K562 (cell line): Measurements from ENCODE around the gene HERC5. TPM values are rescaled to one million over a fixed set of nuclear protein-coding genes. Genes with fewer than 3 reads are reported as not detected.
A peak's percentile ranks its signal among the peaks of the same experiment; 100 is the strongest.

ENCODE experiments used
- ATAC-seq: fragments of 200-7000 bp; cut with Tn5 transposase; 3 replicates; pipeline ENCODE4 v1.9.1; 2020; ENCODE audit warnings: moderate library complexity
- BruUV-seq: library from RNA; stranded (reverse); fragments of 400-500 nt; replicated peaks from 2 replicates; lab custom pipeline; 2021; lab: Mats Ljungman, UMichigan
- CTCF ChIA-PET: fragments of 300-600 bp; formaldehyde crosslinking; extraction: SDS; loops from one replicate; lab custom pipeline; 2021; ENCODE audit warnings: low intra/inter-chr PET ratio; lab: Yijun Ruan, JAX
- POLR2A ChIA-PET: fragments of 300-600, 350-650 bp; sonication (Branson Sonifier 250); formaldehyde crosslinking; extraction: SDS; loops from one replicate; lab custom pipeline; 2021; ENCODE audit warnings: antibody characterized with exemption, inconsistent platforms; lab: Yijun Ruan, JAX
- DNase-seq, 4 experiments: peaks; one replicate each; pipeline versions ENCODE4 v3.0.0 to v3.0.0-alpha.2; 2011 to 2018; ENCODE audit warnings: low spot score in 3 of 4, mixed read lengths in 3 of 4; ENCODE audit errors: extremely low read depth in 1 of 4
- FAIRE-seq: peaks from 2 replicates; lab custom pipeline; 2011; peaks lifted over from hg19 to GRCh38; lab: Jason Lieb, UNC
- H2AFZ ChIP-seq: 2 replicates; pipeline ENCODE4 v1.6.0; 2011; ENCODE audit warnings: low read depth, low read length, control low read depth, inconsistent platforms
- H3K27ac ChIP-seq: fragments of 200-600 bp; 3 replicates; pipeline ENCODE4 v1.8.0; 2011; ENCODE audit warnings: low read depth, mild to moderate bottlenecking, control low read depth, inconsistent platforms, low read length, moderate library complexity, mixed read lengths; ENCODE audit errors: extremely low read depth
- H3K27me3 ChIP-seq, 2 experiments: fragments of 300-600 bp in 1 of 2; 2 replicates in 1 of 2; 3 replicates in 1 of 2; pipeline versions ENCODE4 v1.6.0 to v1.8.0; 2011; ENCODE audit warnings: inconsistent platforms in 2 of 2, low read length in 2 of 2, mild to moderate bottlenecking in 1 of 2, mixed read lengths in 1 of 2, moderate library complexity in 1 of 2; ENCODE audit not compliant: control insufficient read depth in 2 of 2, insufficient read depth in 2 of 2
- H3K36me3 ChIP-seq: fragments of 300-600 bp; 3 replicates; pipeline ENCODE4 v1.8.0; 2011; ENCODE audit warnings: mild to moderate bottlenecking, low read length, inconsistent platforms; ENCODE audit not compliant: control insufficient read depth, insufficient read depth
- H3K4me1 ChIP-seq, 2 experiments: fragments of 200-600 bp in 1 of 2; replicated peaks in 1 of 2; 2 replicates in 1 of 2; 3 replicates in 1 of 2; pipeline versions ENCODE4 v1.5.1 to v1.8.0; 2011; ENCODE audit warnings: inconsistent platforms in 2 of 2, low read length in 2 of 2, mild to moderate bottlenecking in 1 of 2, mixed read lengths in 1 of 2, moderate library complexity in 1 of 2; ENCODE audit not compliant: control insufficient read depth in 2 of 2, insufficient read depth in 2 of 2
- H3K4me2 ChIP-seq: 2 replicates; pipeline ENCODE4 v1.6.1; 2011; ENCODE audit warnings: low read length, control low read depth, inconsistent platforms, mixed read lengths; ENCODE audit not compliant: insufficient read depth
- H3K4me3 ChIP-seq: fragments of 200-600 bp; sonication (generic), shearing (Covaris generic); 2 replicates; pipeline ENCODE4 v1.5.1; 2016; ENCODE audit warnings: control low read depth, inconsistent platforms
- H3K79me2 ChIP-seq: fragments of 200-600 bp; 3 replicates; pipeline ENCODE4 v1.8.0; 2011; ENCODE audit warnings: low read length, inconsistent platforms; ENCODE audit not compliant: control insufficient read depth, insufficient read depth
- H3K9ac ChIP-seq, 2 experiments: 2 replicates each; pipeline versions ENCODE4 v1.6.0 to v1.6.1; 2011; ENCODE audit warnings: low read depth in 2 of 2, low read length in 2 of 2, control low read depth in 1 of 2, inconsistent platforms in 1 of 2, mild to moderate bottlenecking in 1 of 2, mixed read lengths in 1 of 2; ENCODE audit not compliant: insufficient read depth in 1 of 2
- H3K9me1 ChIP-seq: one replicate; pipeline ENCODE4 v1.6.0; 2011; ENCODE audit warnings: inconsistent platforms, mild to moderate bottlenecking, low read length, moderate library complexity; ENCODE audit not compliant: control insufficient read depth, insufficient read depth
- H3K9me3 ChIP-seq: replicated peaks from 2 replicates; pipeline ENCODE4 v1.5.1; 2011; ENCODE audit warnings: low read depth, low read length, inconsistent platforms; ENCODE audit not compliant: control insufficient read depth, insufficient read depth
- H4K20me1 ChIP-seq: replicated peaks from 2 replicates; pipeline ENCODE4 v1.6.1; 2011; ENCODE audit warnings: low read length, inconsistent platforms, mixed read lengths; ENCODE audit not compliant: control insufficient read depth, insufficient read depth
- CEBPG ChIP-seq, 3 experiments: fragments of 200-800 bp in 1 of 3; sonication (Bioruptor generic) in 1 of 3; sonication (generic) in 1 of 3; formaldehyde crosslinking in 1 of 3; IDR thresholded peaks in 2 of 3; conservative IDR thresholded peaks in 1 of 3; 2 replicates each; pipeline versions ENCODE4 v1.6.1 to v1.8.0; 2016 to 2022; ENCODE audit warnings: missing compliant biosample characterization in 2 of 3, missing genetic modification characterization in 2 of 3, mild to moderate bottlenecking in 1 of 3, missing genetic modification reagents in 1 of 3
- CREB3 ChIP-seq: fragments of 450-650 bp; conservative IDR thresholded peaks from 2 replicates; pipeline ENCODE4 v1.6.1; 2016; ENCODE audit warnings: missing genetic modification characterization, low read depth, mild to moderate bottlenecking, missing compliant biosample characterization, moderate library complexity
- DMBX1 ChIP-seq: fragments of 250-450 bp; sonication (Bioruptor Pico); IDR thresholded peaks from 2 replicates; pipeline ENCODE4 v1.8.0; 2022; ENCODE audit warnings: inconsistent platforms, mild to moderate bottlenecking, moderate library complexity, borderline replicate concordance
- GTF2A2 ChIP-seq: IDR thresholded peaks from 2 replicates; pipeline ENCODE4 v1.6.1; 2016; ENCODE audit warnings: mild to moderate bottlenecking, missing genetic modification characterization, missing compliant biosample characterization
- IRF9 ChIP-seq: fragments of 450-650 bp; IDR thresholded peaks from 2 replicates; pipeline ENCODE4 v1.6.1; 2016; ENCODE audit warnings: missing biosample characterization, missing genetic modification characterization
- NCOR1 ChIP-seq: fragments of 450-650 bp; IDR thresholded peaks from 2 replicates; pipeline ENCODE4 v1.6.1; 2016; ENCODE audit warnings: mild to moderate bottlenecking, moderate library complexity
- NR4A1 ChIP-seq, 2 experiments: fragments of 250-450 bp in 1 of 2; fragments of 450-650 bp in 1 of 2; sonication (Bioruptor Pico) in 1 of 2; IDR thresholded peaks; 2 replicates each; pipeline versions ENCODE4 v1.4.0 to v1.6.1; 2016 to 2020; ENCODE audit warnings: mild to moderate bottlenecking in 2 of 2, missing compliant biosample characterization in 1 of 2, missing genetic modification characterization in 1 of 2, moderate library complexity in 1 of 2
- PTTG1 ChIP-seq: fragments of 450-650 bp; IDR thresholded peaks from 2 replicates; pipeline ENCODE4 v1.6.1; 2016; ENCODE audit warnings: low read depth, mild to moderate bottlenecking, missing genetic modification characterization, missing compliant biosample characterization
- WGBS: fragments of 100-300 bp; shearing (Covaris generic); methylation state at CpG from one replicate; pipeline ENCODE4 v1.1.6; 2016; ENCODE audit warnings: low coverage, mixed read lengths; ENCODE audit not compliant: insufficient coverage; ENCODE audit errors: missing lambda C conversion rate; 5-methylcytosine and 5-hydroxymethylcytosine counted together
- in situ Hi-C: fragments of 300-500 bp; cut with MboI; formaldehyde crosslinking; loops from 4 replicates; pipeline ENCODE4 v1.15.0; 2018; ENCODE audit warnings: inconsistent platforms, mixed read lengths
- intact Hi-C: fragments of 100-400 bp; cut with micrococcal nuclease; formaldehyde crosslinking; loops from 2 replicates; pipeline ENCODE4 v1.14.2; 2022
- polyA plus RNA-seq, 8 experiments: library from polyadenylated mRNA; depleted of rRNA in 4 of 8; stranded (reverse) in 5 of 8; unstranded in 3 of 8; fragments of >200 nt; fragmentation: Nextera tagmentation in 2 of 8; fragmentation: Illumina TruSeq in 1 of 8; extraction: Ambion mirVana in 2 of 8; extraction: Trizol in 1 of 8; gene quantifications; 2 replicates each; pipeline versions ENCODE4 v1.2.1 to v1.2.3, GENCODE V29; 2011 to 2014; ENCODE audit warnings: inconsistent platforms in 1 of 8, missing spikeins in 1 of 8
- total RNA-seq, 7 experiments: library from RNA; depleted of rRNA in 6 of 7; stranded (reverse); fragments of >200 nt in 6 of 7; fragmentation: Illumina TruSeq in 2 of 7; extraction: Trizol in 2 of 7; gene quantifications; 2 replicates each; pipeline versions ENCODE4 v1.2.1 to v1.2.3, GENCODE V29; 2011 to 2021; ENCODE audit warnings: low replicate concordance in 1 of 7

The HERC5 gene
- total and polyA plus RNA-seq, 9 of the 15 experiments (the other 6 are each of a cell fraction or from before 2014, with no cell fraction given): 0.18 TPM; not detected in 8

GRCh38 chr4:88414755-88415154 is 42.2 kb upstream of the HERC5 start:
- H3K4me1 ChIP-seq: no peaks in the 10 kb centered on the region
- intact Hi-C loops (no loop called here), in situ Hi-C loops (no loop called here)
- ChIA-PET CTCF (no interaction called here), POLR2A (no interaction called here)
- H3K79me2 ChIP-seq: no peaks in the 10 kb centered on the region
- TF ChIP-seq NR4A1 (CRISPR knock-in tag; IDR thresholded peaks at IDR 0.05) (no peak), NR4A1 (tag; IDR thresholded peaks at IDR 0.05) (peak; percentile 90), GTF2A2 (peak; percentile 38; the same call in 1 of the 2 replicates), PTTG1 (no peak), CREB3 (tag) (0 out of 2 replicates have a peak, but pooled peaks have one; percentile 66), CEBPG (CRISPR knock-in tag; IDR thresholded peaks at IDR 0.05) (no peak), CEBPG (tag; conservative IDR thresholded peaks at IDR 0.05 in 1 of 2, IDR thresholded peaks at IDR 0.05 in 1 of 2) (no peak), NCOR1 (no peak), IRF9 (tag) (peak; percentile 63), DMBX1 (CRISPR knock-in tag) (peak; percentile 59; the same call in 1 of the 2 replicates)
- no peak overlapping the region for H2AFZ ChIP-seq
- H3K27me3 ChIP-seq: no peaks in the 10 kb centered on the region
- no peak for FAIRE-seq
- no peak overlapping the region for H3K4me2 ChIP-seq
- H3K36me3 ChIP-seq: no peaks in the 10 kb centered on the region
- no peak overlapping the region for H3K4me3 ChIP-seq
- no peak overlapping the region for H3K27ac ChIP-seq
- H3K9ac ChIP-seq: no peak overlapping the region
- DNase-seq: no peak
- ATAC-seq: no peak
- WGBS: 0% methylated on average over 4 of the region's 4 CpGs
- no peaks in the 10 kb centered on the region for H3K9me1 ChIP-seq
- H3K9me3 ChIP-seq: no peaks in the 10 kb centered on the region
- BruUV-seq: no TSS peak
- H4K20me1 ChIP-seq: no peaks in the 10 kb centered on the region
